Endothelial cell of umbilical vein (primary cell): ENCODE results near the gene RAD51B. TPM values are rescaled to one million over a fixed set of nuclear protein-coding genes. Genes with fewer than 3 reads are reported as not detected.
"Not testable (repeated sequence)": the region's sequence is repeated elsewhere in the genome, so short reads cannot be mapped to it uniquely, and the experiment has no call there.

Experiments
- BruUV-seq: library from RNA; stranded (reverse); fragments of 400-500 nt; replicated peaks from 2 replicates; lab custom pipeline; 2021; lab: Mats Ljungman, UMichigan
- CTCF ChIA-PET: fragments of 300-600, 350-600 bp; sonication (Branson Sonifier 250); formaldehyde crosslinking; loops from one replicate; lab custom pipeline; 2021; ENCODE audit warnings: antibody characterized with exemption, inconsistent platforms; lab: Charles Lee
- POLR2A ChIA-PET: fragments of 300-600, 350-600 bp; sonication (Branson Sonifier 250); formaldehyde crosslinking; loops from one replicate; lab custom pipeline; 2021; ENCODE audit warnings: antibody characterized with exemption, inconsistent platforms; lab: Charles Lee
- DNase-seq: peaks from one replicate; pipeline ENCODE4 v3.0.0-alpha.2; 2011; ENCODE audit warnings: low read depth, low spot score
- FAIRE-seq: peaks from 2 replicates; lab custom pipeline; 2011; peaks lifted over from hg19 to GRCh38; lab: Jason Lieb, UNC
- H2AFZ ChIP-seq: 2 replicates; pipeline ENCODE4 v1.6.0; 2012; ENCODE audit warnings: low read depth, low read length, control low read depth, inconsistent platforms
- H3K27ac ChIP-seq: 2 replicates; pipeline ENCODE4 v1.5.1; 2011; ENCODE audit warnings: low read depth, mild to moderate bottlenecking, control low read depth, low read length, moderate library complexity; ENCODE audit not compliant: insufficient read depth
- H3K27me3 ChIP-seq, 2 experiments: 2 replicates each; pipeline versions ENCODE4 v1.6.0 to v1.6.1; 2011; ENCODE audit warnings: low read length in 2 of 2, mixed read lengths in 1 of 2; ENCODE audit not compliant: control insufficient read depth in 2 of 2, insufficient read depth in 2 of 2
- H3K36me3 ChIP-seq, 2 experiments: 2 replicates in 1 of 2; 3 replicates in 1 of 2; pipeline ENCODE4 v1.5.1; 2011; ENCODE audit warnings: low read length in 2 of 2, mild to moderate bottlenecking in 1 of 2, moderate library complexity in 1 of 2; ENCODE audit not compliant: control insufficient read depth in 2 of 2, insufficient read depth in 2 of 2; ENCODE audit errors: extremely low read depth in 1 of 2
- H3K4me1 ChIP-seq: 3 replicates; pipeline ENCODE4 v1.5.1; 2011; ENCODE audit warnings: mild to moderate bottlenecking, low read length; ENCODE audit not compliant: control insufficient read depth, insufficient read depth; ENCODE audit errors: extremely low read depth
- H3K4me2 ChIP-seq: 2 replicates; pipeline ENCODE4 v1.6.1; 2011; ENCODE audit warnings: low read length, control low read depth, mixed read lengths; ENCODE audit not compliant: insufficient read depth
- H3K4me3 ChIP-seq, 3 experiments: fragments of 200-600 bp in 1 of 3; sonication (generic), shearing (Covaris generic) in 1 of 3; replicated peaks in 1 of 3; 2 replicates each; pipeline ENCODE4 v1.5.1; 2011 to 2016; ENCODE audit warnings: control low read depth in 3 of 3, low read length in 3 of 3, mild to moderate bottlenecking in 2 of 3, inconsistent platforms in 1 of 3, low read depth in 1 of 3, moderate library complexity in 1 of 3; ENCODE audit not compliant: insufficient read depth in 1 of 3
- H3K79me2 ChIP-seq: 2 replicates; pipeline ENCODE4 v1.6.0; 2012; ENCODE audit warnings: low read length, inconsistent platforms; ENCODE audit not compliant: control insufficient read depth, insufficient read depth
- H3K9ac ChIP-seq: replicated peaks from 2 replicates; pipeline ENCODE3; 2011; ENCODE audit warnings: low read length, control low read depth; ENCODE audit not compliant: insufficient read depth; ENCODE audit errors: extremely low read depth
- H3K9me1 ChIP-seq: replicated peaks from 3 replicates; pipeline ENCODE4 v1.6.0; 2011; ENCODE audit warnings: mild to moderate bottlenecking, low read length; ENCODE audit not compliant: control insufficient read depth, insufficient read depth; ENCODE audit errors: extremely low read depth
- H3K9me3 ChIP-seq: replicated peaks from 2 replicates; pipeline ENCODE4 v1.5.1; 2012; ENCODE audit warnings: low read length, inconsistent platforms; ENCODE audit not compliant: control insufficient read depth, insufficient read depth
- H4K20me1 ChIP-seq: replicated peaks from 2 replicates; pipeline ENCODE3; 2011; ENCODE audit warnings: mild to moderate bottlenecking, low read length; ENCODE audit not compliant: control insufficient read depth, insufficient read depth; ENCODE audit errors: extremely low read depth
- EZH2 ChIP-seq: IDR thresholded peaks from 2 replicates; pipeline ENCODE4 v1.6.1; 2012; ENCODE audit warnings: borderline replicate concordance, low read depth, mild to moderate bottlenecking, moderate library complexity, low read length, inconsistent platforms; ENCODE audit not compliant: severe bottlenecking
- FOS ChIP-seq: IDR thresholded peaks from 2 replicates; pipeline ENCODE4 v1.6.1; 2011; ENCODE audit warnings: mild to moderate bottlenecking, low read length, moderate library complexity, borderline replicate concordance; ENCODE audit not compliant: insufficient read depth
- GATA2 ChIP-seq: IDR thresholded peaks from 2 replicates; pipeline ENCODE4 v1.7.0; 2011; ENCODE audit warnings: low read depth, mild to moderate bottlenecking, moderate library complexity, mixed read lengths, low read length; ENCODE audit not compliant: insufficient read length, insufficient read depth
- JUN ChIP-seq: IDR thresholded peaks from 2 replicates; pipeline ENCODE4 v1.6.1; 2011; ENCODE audit warnings: borderline replicate concordance, low read depth; ENCODE audit not compliant: insufficient read length, insufficient read depth
- MYC ChIP-seq: IDR thresholded peaks from one replicate; pipeline ENCODE4 v1.6.1; 2011; ENCODE audit warnings: mild to moderate bottlenecking, low read depth, low read length
- POLR2A ChIP-seq: IDR thresholded peaks from 2 replicates; pipeline ENCODE4 v1.6.1; 2012; ENCODE audit warnings: low read depth, mild to moderate bottlenecking, control low read depth, low read length
- POLR2AphosphoS5 ChIP-seq: IDR thresholded peaks from 2 replicates; pipeline ENCODE4 v1.6.1; 2012; ENCODE audit warnings: low read depth, mild to moderate bottlenecking, control low read depth, low read length, moderate library complexity; ENCODE audit not compliant: insufficient read depth
- dilution Hi-C: fragments of 300-500 bp; cut with MboI; formaldehyde crosslinking; loops from one replicate; pipeline ENCODE4 v1.15.0; 2019; ENCODE audit warnings: low sequenced_read_pairs; ENCODE audit not compliant: extremely low pct_ligation_motif_present
- intact Hi-C: fragments of 100-400 bp; cut with micrococcal nuclease; formaldehyde crosslinking; loops from one replicate; pipeline ENCODE4 v1.10.0; 2022
- polyA plus RNA-seq, 4 experiments: library from polyadenylated mRNA; depleted of rRNA in 3 of 4; stranded (reverse) in 3 of 4; unstranded in 1 of 4; fragments of >200 nt; gene quantifications; 2 replicates each; pipeline versions ENCODE4 v1.2.1 to v1.2.3, GENCODE V29; 2011 to 2012; ENCODE audit warnings: missing spikeins in 1 of 4
- total RNA-seq: library from RNA; stranded (reverse); gene quantifications from 2 replicates; pipeline ENCODE4 v1.2.3, GENCODE V29; 2021
- TF ChIP-seq, protein P1 (sequence below): IDR thresholded peaks from 2 replicates; pipeline ENCODE4 v1.6.1; 2011; ENCODE audit not compliant: insufficient read depth, insufficient read length
- TF ChIP-seq, protein P2 (sequence below), 2 donors: IDR thresholded peaks; 1 replicate in 1 of 2; 2 replicates in 1 of 2; pipeline ENCODE4 v1.5.1; 2011; ENCODE audit warnings: low read length in 2 of 2, mild to moderate bottlenecking in 2 of 2, moderate library complexity in 2 of 2, control low read depth in 1 of 2, inconsistent platforms in 1 of 2, low read depth in 1 of 2; ENCODE audit not compliant: insufficient read depth in 1 of 2; ENCODE audit errors: extremely low read depth in 1 of 2

Gene RAD51B
- total and polyA plus RNA-seq, 2 donors (not counting 3 experiments of a cell fraction or from before 2014, with no cell fraction given) = 3.9 to 19.0 TPM

DNA sequence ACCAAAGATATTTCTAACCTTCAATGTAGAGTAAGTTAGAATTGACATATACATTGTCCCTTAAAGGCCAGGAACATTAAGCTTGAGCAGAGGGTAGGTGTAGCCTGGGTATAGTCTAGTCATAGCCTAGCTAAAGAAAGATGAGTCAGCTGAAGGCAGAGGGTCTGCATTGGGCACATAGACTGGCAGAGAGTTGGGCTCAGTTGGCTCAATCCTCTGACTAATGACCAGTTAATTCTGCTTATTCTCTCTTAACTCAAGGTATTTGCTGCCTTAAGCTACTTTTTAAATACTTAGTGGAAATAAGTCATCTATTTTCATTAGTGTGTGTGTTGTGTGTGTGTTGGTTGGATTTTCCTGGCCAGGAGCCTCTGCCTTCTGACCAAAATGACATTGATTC lies 467.1 kb downstream of the RAD51B start:
- ChIA-PET CTCF (interaction anchor here (0.9 to 1.0 kb wide), 2 partner anchors 20 to 33 kb away, joined by 3 read pairs; no protein-coding TSS in a partner anchor), POLR2A (no interaction called here)
- no peaks in the 10 kb centered on the region for H4K20me1 ChIP-seq
- DNase-seq = no peak
- no peaks in the 10 kb centered on the region for H3K4me1 ChIP-seq
- no peak overlapping the region for H3K4me3 ChIP-seq
- no peak overlapping the region for H3K27ac ChIP-seq
- H3K9me3 ChIP-seq = no peaks in the 10 kb centered on the region
- dilution Hi-C loops (no loop called here), intact Hi-C loops (no loop called here)
- no peaks in the 10 kb centered on the region for H3K79me2 ChIP-seq
- H3K4me2 ChIP-seq = no peak overlapping the region
- no peak overlapping the region for H3K9ac ChIP-seq
- no peak overlapping the region for H2AFZ ChIP-seq
- H3K27me3 ChIP-seq = no peaks in the 10 kb centered on the region
- no peaks in the 10 kb centered on the region for H3K9me1 ChIP-seq
- no peak for FAIRE-seq
- no TSS peak for BruUV-seq
- no peak for TF ChIP-seq POLR2AphosphoS5
- no peak for TF ChIP-seq MYC
- no peak for TF ChIP-seq FOS
- TF ChIP-seq, protein P1, sequence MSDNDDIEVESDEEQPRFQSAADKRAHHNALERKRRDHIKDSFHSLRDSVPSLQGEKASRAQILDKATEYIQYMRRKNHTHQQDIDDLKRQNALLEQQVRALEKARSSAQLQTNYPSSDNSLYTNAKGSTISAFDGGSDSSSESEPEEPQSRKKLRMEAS = no peak
- TF ChIP-seq, protein P2, sequence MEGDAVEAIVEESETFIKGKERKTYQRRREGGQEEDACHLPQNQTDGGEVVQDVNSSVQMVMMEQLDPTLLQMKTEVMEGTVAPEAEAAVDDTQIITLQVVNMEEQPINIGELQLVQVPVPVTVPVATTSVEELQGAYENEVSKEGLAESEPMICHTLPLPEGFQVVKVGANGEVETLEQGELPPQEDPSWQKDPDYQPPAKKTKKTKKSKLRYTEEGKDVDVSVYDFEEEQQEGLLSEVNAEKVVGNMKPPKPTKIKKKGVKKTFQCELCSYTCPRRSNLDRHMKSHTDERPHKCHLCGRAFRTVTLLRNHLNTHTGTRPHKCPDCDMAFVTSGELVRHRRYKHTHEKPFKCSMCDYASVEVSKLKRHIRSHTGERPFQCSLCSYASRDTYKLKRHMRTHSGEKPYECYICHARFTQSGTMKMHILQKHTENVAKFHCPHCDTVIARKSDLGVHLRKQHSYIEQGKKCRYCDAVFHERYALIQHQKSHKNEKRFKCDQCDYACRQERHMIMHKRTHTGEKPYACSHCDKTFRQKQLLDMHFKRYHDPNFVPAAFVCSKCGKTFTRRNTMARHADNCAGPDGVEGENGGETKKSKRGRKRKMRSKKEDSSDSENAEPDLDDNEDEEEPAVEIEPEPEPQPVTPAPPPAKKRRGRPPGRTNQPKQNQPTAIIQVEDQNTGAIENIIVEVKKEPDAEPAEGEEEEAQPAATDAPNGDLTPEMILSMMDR (IDR thresholded peaks at IDR 0.05; ENCODE audit: extremely low read depth in 1 of 2, insufficient read depth in 1 of 2, low read depth in 1 of 2, low read length in 2 of 2) = no peak
- TF ChIP-seq POLR2A = no peak
- no peak for TF ChIP-seq EZH2
- TF ChIP-seq JUN = no peak
- no peak for TF ChIP-seq GATA2
- no peaks in the 10 kb centered on the region for H3K36me3 ChIP-seq

DNA sequence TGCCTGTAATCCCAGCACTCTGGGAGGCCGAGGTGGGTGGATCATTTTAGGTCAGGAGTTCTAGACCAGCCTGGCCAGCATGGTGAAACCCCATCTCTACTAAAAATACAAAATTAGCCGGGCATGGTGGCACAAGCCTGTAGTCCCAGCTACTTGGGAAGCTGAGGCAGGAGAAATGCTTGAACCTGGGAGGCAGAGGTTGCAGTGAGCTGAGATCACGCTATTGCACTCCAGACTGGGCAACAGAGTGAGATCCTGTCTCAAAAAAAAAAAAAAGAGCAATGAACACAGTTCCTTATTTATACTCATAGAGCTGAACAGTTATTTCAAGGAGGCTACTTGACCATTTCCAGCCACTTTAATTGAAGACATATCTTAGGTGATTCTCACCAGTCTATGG lies 469.9 kb downstream of the RAD51B start:
- H3K27me3 ChIP-seq, H3K9me3 ChIP-seq, POLR2A ChIA-PET, H3K4me2 ChIP-seq, H3K4me3 ChIP-seq, H3K9me1 ChIP-seq, H3K79me2 ChIP-seq, H4K20me1 ChIP-seq, H3K9ac ChIP-seq, FAIRE-seq, H3K27ac ChIP-seq, H3K36me3 ChIP-seq, DNase-seq, H2AFZ ChIP-seq, BruUV-seq, intact Hi-C loops, dilution Hi-C loops: not testable (repeated sequence)
- peaks cover 13% of the 10 kb centered on the region for H3K4me1 ChIP-seq
- CTCF ChIA-PET = interaction anchor here (1.0 to 1.7 kb wide), 3 partner anchors 9 to 20 kb away, joined by 3 to 7 read pairs (median 3); no protein-coding TSS in a partner anchor
